ENCODE results near the gene KIF1A. TPM values are rescaled to one million over a fixed set of nuclear protein-coding genes. Genes with fewer than 3 reads are reported as not detected.

Gene KIF1A
- total and polyA plus RNA-seq, 2 of the 8 experiments (the other 6 are each of a cell fraction or from before 2014, with no cell fraction given), result 61.3 to 281 TPM

GRCh38 chr2:240757086-240757614 is 62.9 kb downstream of the KIF1A start:
- Histone ChIP-seq H4K8ac (ENCODE audit: extremely low read depth, insufficient read depth, low read length) (no peak overlapping the region), H4K20me1 (replicated peaks in 1 of 2; ENCODE audit: control insufficient read depth in 1 of 2, insufficient read depth in 2 of 2, low read length in 2 of 2) (peaks cover 8 to 13% of the 10 kb centered on the region in 2 experiments), H2BK5ac (ENCODE audit: low read depth, low read length) (no peak overlapping the region), H3K4me2 (ENCODE audit: insufficient read depth in 1 of 2, low read depth in 2 of 2, low read length in 2 of 2) (no peak overlapping the region), H4K5ac (ENCODE audit: insufficient read length, low read depth, low read length) (no peak overlapping the region), H3K18ac (ENCODE audit: extremely low read depth, low read length) (no peak overlapping the region), H2BK12ac (ENCODE audit: low read depth, low read length) (no peak overlapping the region), H2AK5ac (ENCODE audit: low read depth, low read length) (no peak overlapping the region), H3K79me1 (ENCODE audit: low read depth, low read length) (no peaks in the 10 kb centered on the region; the same call in 1 of the 2 replicates), H3K9ac (replicated peaks in 1 of 4; ENCODE audit: extremely low read depth in 1 of 4, low read depth in 3 of 4, low read length in 3 of 4) (no peak overlapping the region), H2BK20ac (ENCODE audit: low read length) (no peak overlapping the region), H2AFZ (ENCODE audit: low read length) (no peak overlapping the region), H3K79me2 (ENCODE audit: control insufficient read depth in 1 of 2, insufficient read depth in 2 of 2, low read length in 2 of 2) (no peaks in the 10 kb centered on the region), H2BK120ac (replicated peaks; ENCODE audit: low read depth, low read length) (no peak overlapping the region), H3K9me3 (ENCODE audit: insufficient read depth in 2 of 2, low read depth in 1 of 2, low read length in 1 of 2) (no peaks in the 10 kb centered on the region), H4K91ac (replicated peaks; ENCODE audit: insufficient read length, low read length) (no peak overlapping the region), H3K56ac (replicated peaks; ENCODE audit: insufficient read length, low read depth, low read length) (no peak overlapping the region), H3K4ac (replicated peaks; ENCODE audit: insufficient read length, low read depth, low read length) (no peak overlapping the region), H3K36me3 (ENCODE audit: control insufficient read depth in 2 of 4, insufficient read depth in 4 of 4, low read length in 3 of 4) (peaks cover 28 to 90% (median 66%) of the 10 kb centered on the region in 4 experiments), H2BK15ac (ENCODE audit: low read length) (no peak overlapping the region), H3K23ac (ENCODE audit: insufficient read length) (no peak overlapping the region), H3K4me3 (ENCODE audit: extremely low read depth in 1 of 4, insufficient read depth in 2 of 4, low read depth in 3 of 4, low read length in 4 of 4) (no peak overlapping the region), H3K14ac (ENCODE audit: insufficient read length) (no peak overlapping the region), H3K4me1 (replicated peaks in 1 of 4; ENCODE audit: control insufficient read depth in 3 of 4, insufficient read depth in 4 of 4, low read length in 3 of 4) (no peaks in the 10 kb centered on the region; a peak in 1 of 7 replicates), H3K27ac (ENCODE audit: low read depth, low read length) (no peak overlapping the region), H3K27me3 (replicated peaks in 1 of 4; ENCODE audit: control insufficient read depth in 3 of 4, extremely low read depth in 1 of 4, insufficient read depth in 3 of 4, low read length in 3 of 4) (no peaks in the 10 kb centered on the region), H3K23me2 (ENCODE audit: low read depth, low read length) (no peaks in the 10 kb centered on the region; the same call in 1 of the 2 replicates)
- DNase-seq (ENCODE audit: low read depth in 1 of 2, low spot score in 2 of 2) (no peak), FAIRE-seq (no peak)
- POLR2A ChIA-PET (ENCODE audit: partially characterized antibody), result interaction anchor here (0.9 to 9.3 kb wide), 7 partner anchors 9 to 27 kb away, joined by 5 to 89 read pairs (median 10); no protein-coding TSS in a partner anchor
- 85% methylated on average over 10 of the region's 31 CpGs; no CpG with 5 or more reads in 1 of the 2 experiments for WGBS, 2 experiments (ENCODE audit: extremely low coverage in 1 of 2, insufficient coverage in 1 of 2, insufficient read length in 1 of 2, insufficient replicate concordance in 2 of 2, low coverage in 1 of 2, low lambda C conversion rate in 2 of 2, missing lambda C conversion rate in 1 of 2)
- CTCF ChIA-PET (ENCODE audit: partially characterized antibody), result interaction anchor here (1.5 kb wide), 1 partner anchor 15 kb away, joined by 6 read pairs; no protein-coding TSS in a partner anchor
- TF ChIP-seq TAF1 (IDR thresholded peaks at IDR 0.05; ENCODE audit: low read depth, low read length) (no peak), ATF2 (IDR thresholded peaks at IDR 0.05; ENCODE audit: low read length) (no peak), BACH1 (IDR thresholded peaks at IDR 0.05; ENCODE audit: low read length) (no peak), POLR2AphosphoS5 (IDR thresholded peaks at IDR 0.05; ENCODE audit: low read depth, low read length) (no peak), KDM5A (IDR thresholded peaks at IDR 0.05; ENCODE audit: low read length) (no peak), SUZ12 (IDR thresholded peaks at IDR 0.05; ENCODE audit: low read length) (no peak), RXRA (IDR thresholded peaks at IDR 0.05; ENCODE audit: insufficient read depth, low read depth, low read length) (no peak), RNF2 (IDR thresholded peaks at IDR 0.05; ENCODE audit: borderline replicate concordance, low read depth, low read length, missing control alignments, poor library complexity, severe bottlenecking) (no peak), POLR2A (IDR thresholded peaks at IDR 0.05; ENCODE audit: control extremely low read depth in 1 of 2, low read depth in 2 of 2, low read length in 2 of 2) (no peak), TCF12 (IDR thresholded peaks at IDR 0.05; ENCODE audit: low read depth, low read length) (no peak), POU5F1 (IDR thresholded peaks at IDR 0.05; ENCODE audit: low read depth, low read length) (no peak)
